ENCODE data around the gene NRCAM.

DNA sequence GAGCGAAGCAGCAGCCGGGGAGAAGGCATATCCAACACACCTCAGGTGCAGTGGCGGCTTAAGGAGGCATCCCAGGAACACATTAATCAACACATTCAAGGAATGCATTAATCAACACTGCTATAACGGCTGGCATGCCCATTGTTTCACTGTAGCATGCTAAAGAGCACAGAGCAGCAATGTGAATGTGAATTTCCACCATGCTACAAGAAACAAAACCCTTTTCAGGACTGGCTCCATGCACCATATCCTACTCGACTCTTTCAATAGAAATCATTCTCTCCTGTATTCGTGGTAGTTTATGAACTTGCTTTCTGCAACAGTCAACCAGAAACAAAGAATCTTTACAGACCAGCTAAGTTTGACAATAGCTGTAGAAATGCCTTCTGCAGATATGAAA is 149.0 kb downstream of the NRCAM start:
- TF ChIP-seq, protein P1, sequence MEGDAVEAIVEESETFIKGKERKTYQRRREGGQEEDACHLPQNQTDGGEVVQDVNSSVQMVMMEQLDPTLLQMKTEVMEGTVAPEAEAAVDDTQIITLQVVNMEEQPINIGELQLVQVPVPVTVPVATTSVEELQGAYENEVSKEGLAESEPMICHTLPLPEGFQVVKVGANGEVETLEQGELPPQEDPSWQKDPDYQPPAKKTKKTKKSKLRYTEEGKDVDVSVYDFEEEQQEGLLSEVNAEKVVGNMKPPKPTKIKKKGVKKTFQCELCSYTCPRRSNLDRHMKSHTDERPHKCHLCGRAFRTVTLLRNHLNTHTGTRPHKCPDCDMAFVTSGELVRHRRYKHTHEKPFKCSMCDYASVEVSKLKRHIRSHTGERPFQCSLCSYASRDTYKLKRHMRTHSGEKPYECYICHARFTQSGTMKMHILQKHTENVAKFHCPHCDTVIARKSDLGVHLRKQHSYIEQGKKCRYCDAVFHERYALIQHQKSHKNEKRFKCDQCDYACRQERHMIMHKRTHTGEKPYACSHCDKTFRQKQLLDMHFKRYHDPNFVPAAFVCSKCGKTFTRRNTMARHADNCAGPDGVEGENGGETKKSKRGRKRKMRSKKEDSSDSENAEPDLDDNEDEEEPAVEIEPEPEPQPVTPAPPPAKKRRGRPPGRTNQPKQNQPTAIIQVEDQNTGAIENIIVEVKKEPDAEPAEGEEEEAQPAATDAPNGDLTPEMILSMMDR (optimal IDR thresholded peaks at IDR 0.05 in 1 of 3, IDR thresholded peaks at IDR 0.05 in 1 of 3, conservative IDR thresholded peaks at IDR 0.05 in 1 of 3; ENCODE audit: extremely low read depth in 1 of 3, insufficient read depth in 2 of 3, low read length in 3 of 3), result no peak
- no peak for TF ChIP-seq EZH2 (IDR thresholded peaks at IDR 0.05; ENCODE audit: low read length)

Measured in keratinocyte (primary cell).